Gastroesophageal sphincter (tissue), 3 donors: ENCODE measurements around the gene CNGA4.

Experiments
- CTCF ChIP-seq, 4 experiments: fragments of 200-600 bp in 2 of 4; fragments of 450-650 bp in 2 of 4; sonication (generic) in 1 of 4; IDR thresholded peaks; one replicate each; pipeline ENCODE4 v1.5.1; 2017 to 2019; ENCODE audit warnings: antibody characterized with exemption in 4 of 4, mild to moderate bottlenecking in 2 of 4, moderate library complexity in 2 of 4
- EP300 ChIP-seq: sonication (generic); formaldehyde crosslinking; IDR thresholded peaks from one replicate; pipeline ENCODE4 v1.6.1; 2017; ENCODE audit warnings: antibody characterized with exemption, mild to moderate bottlenecking
- POLR2A ChIP-seq, 2 donors: fragments of 450-650 bp; IDR thresholded peaks; one replicate each; pipeline ENCODE4 v1.6.1; 2017; ENCODE audit warnings: antibody characterized with exemption in 2 of 2, mild to moderate bottlenecking in 2 of 2, moderate library complexity in 1 of 2
- POLR2AphosphoS5 ChIP-seq: sonication (generic); formaldehyde crosslinking; IDR thresholded peaks from one replicate; pipeline ENCODE4 v1.6.1; 2017; ENCODE audit warnings: antibody characterized with exemption

- TF ChIP-seq CTCF (IDR thresholded peaks at IDR 0.05) (no peak), POLR2A (IDR thresholded peaks at IDR 0.05) (no peak), EP300 (no peak), POLR2AphosphoS5 (no peak)
These were observed 22.4 kb upstream of the CNGA4 start for GRCh38 chr11:6216501-6216900.
